Hematopoietic multipotent progenitor cell treated with erythropoietin and hydrocortisone succinate and interleukin-3 and kit ligand, for 6 days (in vitro differentiated cells): ENCODE data around the gene GAB1.

Experiments used
- DNase-seq: peaks from one replicate; pipeline ENCODE4 v3.0.0-alpha.2; 2015

The GAB1 gene

GRCh38 chr4:143424276-143424675 lies 87.6 kb downstream of the GAB1 start:
- no peak for DNase-seq

DNA sequence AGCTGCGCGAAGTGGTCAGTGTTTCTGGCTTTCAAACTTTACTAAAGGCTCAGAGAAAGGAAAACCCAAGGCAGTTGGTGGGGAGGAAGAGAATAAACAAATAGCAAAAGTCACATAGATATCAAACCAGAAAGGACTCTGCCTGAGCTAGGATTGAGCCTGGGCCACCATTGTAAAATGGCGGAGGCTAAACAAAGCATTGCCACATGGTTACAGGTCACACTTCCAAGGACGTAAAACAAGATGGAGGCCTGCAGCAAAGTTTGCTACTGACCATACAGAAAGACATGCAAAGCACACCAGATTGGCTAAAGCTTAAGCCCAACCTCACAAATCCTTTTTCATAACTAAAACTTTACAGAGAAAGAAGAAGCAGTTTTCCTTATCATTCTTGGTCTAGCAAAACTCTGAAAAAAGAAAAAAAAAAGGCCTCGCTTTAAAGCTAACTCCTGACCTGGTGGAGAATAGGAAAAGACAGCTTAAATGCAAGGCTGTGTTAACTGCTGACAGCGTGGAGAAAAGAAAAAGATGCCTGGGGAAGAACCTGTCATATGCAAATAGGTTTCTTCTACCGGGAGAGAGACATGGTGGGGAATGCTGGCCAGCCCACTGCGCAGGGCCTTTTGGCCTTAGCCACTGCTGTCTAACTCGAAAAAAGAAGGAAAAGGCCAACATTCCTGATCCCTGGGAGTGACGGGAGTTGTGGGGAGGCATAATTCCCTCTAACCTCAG lies 95.0 kb downstream of the GAB1 start:
- DNase-seq, result no peak

- no peak for DNase-seq
These were observed 95.5 kb downstream of the GAB1 start for GRCh38 chr4:143432258-143432591.

DNA sequence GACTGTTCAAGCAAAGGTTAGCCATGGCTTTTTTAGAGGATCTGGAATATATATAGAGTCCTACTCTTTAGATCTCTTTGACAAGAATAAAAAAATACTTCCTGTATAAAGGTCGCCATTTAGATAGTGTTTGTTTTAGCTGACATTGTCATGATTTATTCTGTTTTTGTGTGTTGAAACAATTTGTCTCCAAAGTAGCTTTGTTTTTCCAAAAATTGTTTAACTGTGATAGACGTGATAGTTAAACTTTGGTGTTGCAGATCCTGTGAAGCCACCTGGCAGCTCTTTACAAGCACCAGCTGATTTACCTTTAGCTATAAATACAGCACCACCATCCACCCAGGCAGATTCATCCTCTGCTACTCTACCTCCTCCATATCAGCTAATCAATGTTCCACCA lies 96.6 kb downstream of the GAB1 start:
- no peak for DNase-seq

DNA sequence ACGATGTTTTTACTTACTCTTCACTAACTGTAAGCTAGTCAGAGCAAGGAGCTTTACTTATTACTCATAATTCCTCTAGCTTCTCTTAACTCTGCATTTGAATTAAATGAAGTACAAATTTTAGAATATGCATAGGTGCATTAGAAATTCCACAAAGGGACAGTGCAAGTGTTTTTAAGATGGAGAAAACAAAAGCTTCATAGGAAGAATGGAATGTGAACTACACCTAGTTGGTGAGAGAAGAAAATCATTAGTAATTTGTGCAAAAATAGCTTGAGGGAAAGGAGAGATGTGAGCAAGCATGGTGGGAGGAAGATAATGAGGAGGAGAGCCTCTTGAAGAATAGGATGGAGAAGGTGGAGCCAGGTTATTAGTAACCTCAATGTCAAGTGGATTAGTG lies 99.3 kb downstream of the GAB1 start:
- DNase-seq, result no peak

DNA sequence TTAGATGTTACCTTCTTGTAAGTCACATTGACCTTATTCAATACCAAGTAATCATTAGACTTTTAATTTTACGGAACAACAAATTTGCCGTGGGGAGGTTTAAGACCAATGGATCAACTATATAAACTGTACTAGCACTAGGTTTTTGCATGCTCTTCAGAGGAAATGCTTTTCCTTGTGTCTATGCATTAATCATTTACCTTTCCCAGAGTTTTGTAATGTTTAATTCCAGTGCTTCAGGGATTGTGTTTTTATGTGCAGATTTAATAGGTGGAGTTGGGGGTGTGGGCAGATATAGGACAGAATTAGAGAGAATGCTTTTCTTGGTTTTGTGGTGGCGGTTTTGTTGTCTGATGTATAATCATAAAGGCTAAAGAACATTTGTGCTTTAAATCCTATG lies 100.8 kb downstream of the GAB1 start:
- DNase-seq, result no peak

DNA sequence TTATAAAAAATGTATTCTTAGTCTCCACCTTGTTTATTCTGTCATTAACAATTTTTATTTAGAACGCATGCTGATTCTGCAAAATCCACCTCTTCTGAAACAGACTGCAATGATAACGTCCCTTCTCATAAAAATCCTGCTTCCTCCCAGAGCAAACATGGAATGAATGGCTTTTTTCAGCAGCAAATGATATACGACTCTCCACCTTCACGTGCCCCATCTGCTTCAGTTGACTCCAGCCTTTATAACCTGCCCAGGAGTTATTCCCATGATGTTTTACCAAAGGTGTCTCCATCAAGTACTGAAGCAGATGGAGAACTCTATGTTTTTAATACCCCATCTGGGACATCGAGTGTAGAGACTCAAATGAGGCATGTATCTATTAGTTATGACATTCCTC lies 101.3 kb downstream of the GAB1 start:
- DNase-seq, result no peak

DNA sequence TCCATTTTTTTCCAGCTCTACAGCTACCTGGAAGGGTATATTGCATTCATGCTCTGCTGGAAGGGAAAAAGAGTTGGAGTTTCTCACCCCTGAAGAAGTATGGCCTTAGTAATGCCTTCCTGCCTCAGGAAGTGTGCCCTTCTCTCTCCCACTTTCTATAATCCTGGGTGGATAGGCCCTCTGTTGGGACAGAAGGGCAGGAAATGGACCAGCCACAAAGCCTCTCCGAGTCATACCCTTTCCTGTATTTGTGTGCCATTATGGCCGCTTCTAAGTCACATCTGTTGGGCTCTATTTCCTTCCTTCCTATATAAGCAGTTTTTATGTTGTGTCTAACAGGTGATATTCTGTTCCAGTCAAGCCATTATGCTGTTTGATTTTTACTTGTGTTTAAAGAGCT lies 102.0 kb downstream of the GAB1 start:
- no peak for DNase-seq

DNA sequence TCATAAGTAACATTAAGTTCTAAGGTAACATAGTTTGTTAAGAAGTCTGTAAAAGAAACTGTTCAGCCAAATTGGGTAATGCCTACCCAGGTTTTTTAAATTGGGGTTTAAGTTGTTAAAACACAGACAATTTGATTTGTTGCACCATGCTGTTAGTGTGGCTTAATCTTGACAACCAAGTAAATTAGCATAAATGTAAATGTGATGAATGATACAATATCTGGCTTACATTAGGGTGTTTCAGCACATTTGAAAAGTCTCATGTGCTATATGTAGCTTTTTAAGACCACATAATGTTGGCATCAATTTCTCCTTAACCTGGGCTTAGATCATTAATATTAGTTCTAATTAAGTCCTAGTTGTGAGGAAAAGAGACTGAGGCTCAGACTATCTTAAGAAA lies 104.4 kb downstream of the GAB1 start:
- DNase-seq, result no peak

DNA sequence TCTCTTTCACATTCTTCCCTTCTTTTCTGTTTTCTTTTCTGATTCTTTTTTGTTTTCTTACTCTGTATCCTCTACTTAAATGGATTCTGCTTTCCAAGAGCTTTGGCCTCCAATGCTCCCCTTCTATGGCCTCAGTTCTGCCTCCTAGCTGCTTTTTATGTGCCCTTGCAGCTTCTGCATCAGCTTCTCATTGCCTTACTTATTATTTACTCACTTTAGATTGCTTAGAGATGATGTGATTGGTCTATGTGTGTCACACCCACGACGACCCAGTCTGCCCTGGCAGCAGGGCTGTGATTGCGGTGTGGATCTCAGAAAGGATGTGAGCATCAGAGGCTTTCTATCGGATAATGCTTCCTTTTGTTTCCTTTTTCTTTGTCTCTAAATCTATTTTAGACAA lies 105.0 kb downstream of the GAB1 start:
- DNase-seq, result peak; percentile 7

DNA sequence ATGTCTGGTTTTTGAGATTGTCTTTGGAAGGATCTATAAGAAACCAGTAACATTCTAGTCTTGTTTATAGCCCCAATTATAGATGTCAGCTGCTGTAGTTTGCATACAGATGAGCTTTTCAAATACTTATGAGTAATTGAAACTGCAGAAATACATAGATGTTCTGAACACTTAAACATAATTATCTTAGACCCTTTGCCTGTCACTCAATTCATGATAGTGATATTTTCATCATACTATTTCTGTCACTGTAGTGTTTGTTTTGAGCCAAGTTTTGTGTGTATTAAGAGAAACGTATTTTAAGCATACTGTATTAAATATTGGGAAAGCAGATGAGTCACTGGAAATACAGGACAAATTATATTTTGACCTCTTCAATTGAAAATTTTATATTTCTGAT lies 107.1 kb downstream of the GAB1 start:
- DNase-seq, result no peak

DNA sequence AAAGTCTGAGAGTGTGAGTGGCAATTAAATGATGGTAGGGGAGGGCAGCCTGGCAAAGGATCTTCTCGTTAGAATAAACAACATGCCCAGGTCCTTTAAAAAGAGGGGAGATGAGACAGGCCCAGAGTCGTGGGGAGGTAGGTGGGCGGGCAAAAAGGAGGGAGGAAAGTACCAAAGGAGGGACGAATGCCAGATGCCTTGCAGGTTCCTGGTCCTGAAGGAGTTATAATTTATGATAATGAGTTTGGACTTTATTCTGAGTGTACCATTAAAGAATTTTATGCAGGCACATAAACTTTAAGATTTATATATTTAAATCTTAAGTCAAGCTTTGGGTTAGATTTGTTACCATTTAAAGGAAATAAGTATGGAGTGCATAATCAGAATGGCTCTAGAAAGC lies 114.5 kb downstream of the GAB1 start:
- no peak for DNase-seq

DNA sequence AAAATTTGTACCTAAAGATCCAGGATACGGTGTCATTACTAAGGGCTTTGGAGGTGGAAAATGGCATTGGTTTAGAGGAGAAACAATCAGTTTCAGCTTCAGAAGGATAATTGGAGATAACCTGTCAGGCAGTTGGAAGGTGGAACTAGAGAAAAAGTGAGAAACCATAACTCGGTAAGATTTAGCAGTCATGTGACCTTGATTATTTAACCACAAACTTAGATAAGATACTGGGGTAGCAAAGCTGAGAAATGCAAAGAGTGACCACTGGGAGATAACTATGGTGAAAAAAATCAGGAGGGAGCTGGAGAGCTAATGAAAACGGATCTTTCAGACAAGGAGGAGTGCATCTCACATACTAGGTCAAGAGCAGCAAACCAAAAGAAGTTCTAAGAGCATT lies 118.5 kb downstream of the GAB1 start:
- peak; percentile 17 for DNase-seq

- DNase-seq, result no peak
These were observed 122.3 kb downstream of the GAB1 start for GRCh38 chr4:143458966-143459365.

DNA sequence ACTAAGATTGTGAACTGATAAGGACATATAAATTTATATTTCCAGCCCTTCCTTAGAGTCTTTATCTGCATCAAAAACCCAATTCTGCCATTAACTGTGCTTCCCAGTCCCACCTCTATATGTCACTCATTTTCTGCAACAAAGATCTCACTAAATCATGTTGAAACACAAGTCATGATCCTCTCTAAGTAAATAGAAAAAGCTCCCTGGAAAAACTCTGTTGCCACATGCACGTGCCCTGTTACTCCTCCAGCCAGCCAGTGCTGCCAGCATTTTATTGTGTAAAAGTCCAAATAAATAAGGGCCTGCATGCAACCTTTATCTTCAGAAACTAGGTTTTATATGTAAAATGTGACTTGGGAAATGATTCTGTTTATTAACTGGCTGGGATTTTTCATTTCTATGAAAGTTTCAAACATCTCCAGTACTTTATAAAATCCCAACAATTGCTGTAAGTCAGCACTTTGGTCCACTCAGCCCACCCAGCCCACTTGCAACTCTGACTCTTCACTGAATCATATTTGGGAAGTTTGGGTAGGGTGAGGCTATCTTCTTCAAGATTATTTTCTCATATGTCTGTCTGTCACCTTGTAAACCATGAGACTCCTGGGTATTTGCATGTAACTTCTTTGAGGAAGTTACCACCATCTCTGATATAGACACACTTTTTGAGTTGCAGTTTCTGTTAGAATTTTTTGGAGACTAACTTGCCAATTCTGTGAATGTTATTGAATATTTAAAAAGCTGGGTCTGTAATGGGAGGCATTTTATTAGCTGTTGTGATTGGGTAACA lies 136.9 kb downstream of the GAB1 start:
- DNase-seq, result no peak

DNA sequence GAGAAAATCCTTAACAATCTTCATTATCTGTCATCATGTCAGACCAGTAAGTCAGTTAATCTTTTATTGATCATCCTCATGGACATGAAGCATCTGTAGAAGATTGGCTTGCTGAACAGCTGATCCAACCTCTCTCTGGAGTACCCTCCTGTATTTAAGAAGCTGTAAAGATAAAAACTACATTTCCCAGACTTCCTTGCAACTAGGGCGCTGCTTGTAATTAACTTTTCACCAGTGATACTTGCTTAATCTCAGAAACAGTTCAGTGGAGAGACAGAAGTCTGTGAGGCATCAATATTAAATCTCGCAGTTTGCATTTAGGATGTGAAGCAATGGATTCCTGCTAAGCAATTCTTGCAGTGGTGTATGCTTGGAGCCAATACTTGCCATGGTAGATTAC lies 140.8 kb downstream of the GAB1 start:
- no peak for DNase-seq

DNA sequence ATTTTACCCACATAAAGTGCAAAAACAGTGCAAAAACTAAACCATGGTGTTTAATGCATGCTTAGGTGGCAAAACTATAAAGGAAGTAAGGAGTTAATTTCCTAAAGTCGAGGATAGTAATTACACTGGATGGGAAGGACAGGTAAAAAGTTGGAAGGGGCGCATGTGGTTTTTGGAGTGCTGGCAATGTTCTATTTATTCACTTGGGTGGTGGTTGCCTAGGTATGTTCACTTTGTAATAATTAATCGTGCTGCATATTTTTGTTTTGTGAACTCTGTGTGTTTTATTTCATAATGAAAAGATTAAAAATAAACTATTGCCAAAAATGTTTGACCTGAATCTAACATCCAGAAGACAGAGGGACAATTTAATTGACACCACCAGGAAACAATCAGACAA lies 144.7 kb downstream of the GAB1 start:
- no peak for DNase-seq

DNA sequence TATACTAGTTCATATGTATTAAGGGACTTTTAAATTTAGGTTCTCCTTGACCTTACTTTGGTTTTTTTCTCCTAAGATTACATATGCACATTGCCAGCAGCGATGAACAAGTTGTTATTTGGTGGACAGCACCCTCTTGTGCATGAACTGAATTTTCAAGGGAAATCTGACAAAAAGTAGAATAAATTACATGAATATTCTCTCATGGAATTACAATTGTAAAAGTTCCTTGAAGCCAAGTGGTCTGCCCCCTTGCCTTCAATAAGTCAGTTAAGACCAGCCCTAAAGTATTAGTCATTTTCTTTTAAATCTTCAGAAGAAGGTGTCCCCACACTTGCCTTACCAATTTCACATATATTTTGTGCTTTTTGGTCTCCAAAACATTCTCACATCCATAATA lies 146.2 kb downstream of the GAB1 start:
- DNase-seq, result peak; percentile 68

GRCh38 chr4:143486314-143486713 lies 149.6 kb downstream of the GAB1 start:
- no peak for DNase-seq

DNA sequence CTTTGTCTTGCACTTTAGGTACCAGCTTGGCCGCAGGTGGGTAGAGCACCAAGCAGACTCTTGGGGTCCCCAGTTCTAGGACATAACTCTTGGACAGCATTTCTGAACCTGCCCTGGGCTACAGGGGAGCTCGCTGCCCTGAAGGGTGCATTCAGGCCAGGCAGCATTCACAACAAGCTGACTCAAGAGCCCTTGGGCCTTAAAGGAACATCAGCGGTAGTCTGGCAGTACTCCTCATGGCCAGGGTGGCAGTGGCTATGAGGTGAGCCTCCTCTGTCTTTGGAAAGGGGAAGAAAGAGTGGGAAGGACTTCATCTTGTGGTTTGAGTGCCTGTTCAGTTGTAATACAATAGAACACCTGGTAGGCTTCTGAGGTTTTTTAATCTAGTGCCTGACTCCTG lies 152.0 kb downstream of the GAB1 start:
- no peak for DNase-seq

- no peak for DNase-seq
These were observed 152.4 kb downstream of the GAB1 start for GRCh38 chr4:143489106-143489505.

GRCh38 chr4:143498021-143498420 lies 161.3 kb downstream of the GAB1 start:
- DNase-seq, result no peak

DNA sequence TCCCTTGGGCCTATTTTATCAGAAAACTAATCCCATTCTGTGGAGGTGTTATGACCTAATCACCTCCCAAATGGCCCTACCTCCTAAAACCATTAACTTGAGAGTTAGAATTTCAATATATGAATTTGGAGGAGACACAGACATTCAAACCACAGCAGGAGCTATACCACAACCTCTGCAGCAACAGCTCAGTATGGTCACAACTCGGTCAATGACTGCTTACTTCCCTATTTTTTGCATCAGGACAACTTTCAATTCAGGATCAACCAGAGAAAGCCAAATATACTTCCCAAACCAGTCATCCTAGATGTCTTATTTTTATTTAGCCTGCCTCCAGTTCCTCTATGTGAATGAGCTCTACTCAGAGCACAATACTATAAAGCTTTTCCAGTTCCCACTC lies 165.6 kb downstream of the GAB1 start:
- DNase-seq, result peak; percentile 17

GRCh38 chr4:143506031-143506430 lies 169.4 kb downstream of the GAB1 start:
- DNase-seq, result no peak

- no peak for DNase-seq
These were observed 175.2 kb downstream of the GAB1 start for GRCh38 chr4:143511906-143512305.
